HG02571 (cell line): ENCODE results near the gene TMEM212.

Experiments
- ATAC-seq: cut with Tn5 transposase; IDR thresholded peaks from one replicate; pipeline ENCODE4 v1.9.1; 2021; ENCODE audit warnings: mild to moderate bottlenecking, moderate library complexity; ENCODE audit not compliant: unreplicated experiment

TMEM212 gene

DNA sequence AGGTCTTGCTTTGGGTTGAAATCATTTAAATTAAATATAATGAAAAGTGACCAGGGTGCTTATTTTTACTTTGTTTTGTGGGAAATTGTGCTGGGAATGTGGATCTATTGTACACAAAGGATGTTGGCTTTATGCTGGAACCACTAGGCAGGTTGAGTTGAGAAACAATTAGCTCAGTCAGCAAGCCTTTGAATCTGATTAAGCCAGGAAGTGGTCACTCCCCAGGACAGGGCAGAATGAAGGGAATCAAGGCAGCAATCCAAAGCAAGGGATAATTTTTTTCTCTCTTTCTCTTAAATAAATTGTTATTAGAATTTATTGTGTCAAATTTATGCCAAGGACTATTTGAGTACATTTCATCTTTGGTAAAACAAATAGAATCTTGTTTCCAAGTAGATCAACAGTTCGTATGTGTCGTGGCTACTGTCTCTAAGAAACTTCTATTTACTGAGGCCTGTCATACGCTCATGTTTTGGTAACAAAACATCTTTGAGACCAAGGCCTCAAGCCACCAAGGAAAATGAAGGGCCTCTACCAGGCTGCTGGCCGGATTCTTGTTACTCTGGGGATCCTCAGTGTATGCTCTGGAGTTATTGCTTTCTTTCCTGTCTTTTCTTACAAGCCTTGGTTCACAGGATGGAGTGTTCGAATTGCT, at the start of gene TMEM212:
Gene TMEM212, plus strand, starts transcription at position 486 of the 655 bp plus-strand sequence. Its CDS starts 35 bp downstream, at position 521.
- no peak for ATAC-seq

DNA sequence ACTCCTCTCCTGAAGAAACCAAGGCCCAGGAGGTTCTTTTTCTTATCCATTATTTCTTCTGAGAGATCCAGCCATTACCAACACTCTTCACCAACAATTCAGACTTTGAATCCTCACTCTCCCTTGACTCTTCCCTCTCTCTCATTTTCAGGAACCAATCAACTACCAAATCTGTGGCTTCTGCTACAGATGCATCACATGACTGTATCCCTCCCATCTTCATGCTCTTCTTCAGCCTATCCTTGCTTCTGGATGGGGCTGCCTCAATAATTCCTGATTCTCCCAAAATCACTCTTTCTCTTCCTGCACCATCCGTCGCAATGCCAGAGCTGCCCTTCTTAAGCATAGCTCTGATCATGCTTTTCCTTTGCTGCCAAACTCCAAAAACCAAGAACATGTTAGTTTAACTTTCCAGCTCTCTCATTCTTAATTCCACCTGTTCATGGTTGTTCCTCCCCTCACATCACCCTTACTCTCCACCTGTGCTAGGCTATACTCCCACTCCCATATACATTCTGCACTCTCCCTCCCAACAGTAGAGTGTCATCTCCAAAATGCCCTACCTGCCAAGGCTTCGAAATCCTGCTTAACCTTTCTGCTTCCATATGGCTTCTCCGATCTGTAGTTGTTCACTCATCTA, 46.4 kb upstream of the TMEM212 start:
- no peak for ATAC-seq

DNA sequence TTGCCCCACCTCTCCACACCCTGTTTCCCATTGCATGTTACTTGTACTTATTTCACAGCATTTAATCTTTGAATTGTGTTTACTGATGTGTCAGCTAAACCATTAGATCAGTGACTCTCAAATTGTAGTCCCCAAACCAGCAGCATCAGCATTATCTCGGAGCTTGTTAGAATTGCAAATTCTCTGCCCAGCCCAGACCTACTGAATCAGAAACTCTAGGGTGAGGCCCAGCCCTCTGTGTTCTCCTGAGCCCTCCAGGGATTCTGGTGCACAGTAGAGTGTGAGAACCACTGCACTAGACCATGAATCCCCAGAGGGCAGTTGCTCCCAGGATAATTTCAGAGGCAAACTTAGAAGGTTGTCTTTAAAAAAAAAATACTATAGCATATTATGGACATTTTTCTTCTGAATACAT, 45.9 kb upstream of the TMEM212 start:
- ATAC-seq = peak; percentile 58

DNA sequence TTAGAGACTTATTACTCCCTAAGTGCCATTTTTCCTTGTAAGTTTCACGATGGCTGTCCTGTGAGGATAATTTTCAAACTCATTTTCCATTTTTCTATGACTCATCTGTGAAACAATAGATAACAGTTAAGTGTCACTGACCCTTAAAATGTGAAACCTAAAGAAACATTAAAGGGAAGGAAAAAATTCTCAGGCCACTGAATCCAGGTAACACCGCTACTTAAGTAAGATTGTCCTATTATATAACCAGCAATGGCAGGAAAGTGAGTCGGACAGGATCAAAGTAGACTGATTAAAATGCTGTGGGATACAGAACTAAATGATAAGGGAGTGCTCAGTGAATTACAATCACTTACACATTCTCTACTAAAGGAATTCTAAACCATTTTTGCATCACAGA, 45.3 kb upstream of the TMEM212 start:
- no peak for ATAC-seq

DNA sequence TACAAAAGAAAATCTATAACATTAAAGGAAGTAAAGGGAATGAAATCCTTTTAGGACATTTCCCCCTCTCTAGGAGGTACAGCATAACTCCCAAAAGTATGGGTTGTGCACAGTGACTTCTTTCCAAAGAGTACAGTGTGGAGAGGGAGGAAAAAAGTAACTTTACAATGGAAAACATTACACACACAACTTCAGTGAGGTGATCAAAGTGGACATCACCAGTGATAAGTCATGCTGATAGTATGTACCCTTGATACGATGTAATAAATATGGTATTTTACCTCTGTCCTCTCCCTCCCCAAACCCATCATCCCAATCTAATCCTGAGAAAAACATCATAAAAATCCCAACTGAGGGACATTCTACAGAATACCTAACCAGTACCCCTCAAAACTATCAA, 43.6 kb upstream of the TMEM212 start:
- no peak for ATAC-seq

DNA sequence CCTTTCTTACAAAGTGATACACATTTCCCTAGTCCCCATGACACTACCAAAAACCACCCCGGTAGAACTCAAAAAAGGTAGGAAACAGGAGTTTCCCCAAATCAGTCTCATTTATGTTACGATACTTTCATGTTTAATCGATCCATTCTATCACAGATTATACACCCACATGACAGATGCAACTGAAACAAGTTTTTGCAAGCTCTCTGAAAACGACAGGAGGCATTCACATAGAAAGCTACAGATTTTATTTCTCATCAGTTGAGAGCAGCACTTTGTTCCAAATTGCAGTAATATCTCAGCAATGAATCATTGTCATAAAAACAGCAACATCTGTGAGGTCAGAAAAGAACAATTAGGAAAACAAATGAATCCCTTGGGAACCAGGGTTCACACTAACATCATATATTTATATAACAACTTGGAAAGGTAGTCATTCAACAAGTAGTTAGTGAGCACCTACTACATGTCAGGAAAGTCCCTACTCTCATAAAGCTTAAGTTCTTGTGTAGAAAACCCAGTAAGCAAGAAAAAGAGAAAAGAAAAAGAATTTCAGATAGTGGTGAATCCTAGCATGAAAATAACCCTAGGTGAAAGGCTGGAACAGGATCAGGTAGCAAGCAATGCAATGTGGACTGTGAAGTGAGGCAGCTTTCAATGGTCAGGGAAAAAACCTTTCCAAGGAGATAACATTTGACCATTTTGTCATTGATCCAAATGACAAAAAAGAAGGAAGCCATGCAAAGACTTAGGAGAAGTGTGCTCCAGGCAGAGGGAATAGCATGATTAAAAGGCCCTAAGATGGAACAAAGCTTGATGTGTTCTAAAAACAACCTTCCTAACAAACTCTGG, 41.2 kb upstream of the TMEM212 start:
- no peak for ATAC-seq

DNA sequence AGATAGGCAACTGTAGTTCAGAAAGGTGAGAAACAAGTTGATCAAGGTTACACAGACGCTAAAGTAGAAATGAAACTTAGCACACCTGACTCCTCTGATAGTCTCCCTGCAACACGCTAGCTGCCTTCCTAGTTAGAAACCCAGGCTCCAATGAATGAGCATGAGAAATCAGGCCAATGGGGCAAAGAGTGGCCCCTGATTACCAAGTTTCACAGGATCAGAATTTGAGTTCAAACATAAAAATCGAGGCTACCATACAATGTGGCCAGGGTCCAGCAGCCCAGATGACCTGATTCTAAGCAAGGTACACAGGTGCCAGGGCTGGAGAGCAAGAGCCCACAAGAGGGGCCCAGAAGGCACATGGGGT, 40.6 kb upstream of the TMEM212 start:
- no peak for ATAC-seq

DNA sequence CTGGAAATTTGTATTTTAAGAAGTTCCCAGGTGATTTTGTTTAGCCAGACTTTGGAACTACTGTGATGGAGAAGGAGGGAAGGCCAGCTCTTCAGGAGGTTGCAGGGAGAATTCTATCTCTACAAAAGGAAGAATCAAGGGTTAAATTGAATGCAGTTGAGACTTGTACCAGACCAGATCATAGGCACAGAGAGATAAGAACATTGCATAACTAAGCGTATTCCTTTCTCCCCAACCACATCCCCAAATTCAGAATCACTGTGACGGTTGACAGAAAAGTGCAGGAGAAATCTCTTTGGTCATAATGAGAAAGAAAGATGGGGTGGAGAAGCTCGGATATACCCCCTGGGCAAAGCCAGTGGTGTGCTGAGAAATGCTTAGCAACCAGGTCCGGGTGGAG, 40.1 kb upstream of the TMEM212 start:
- no peak for ATAC-seq

DNA sequence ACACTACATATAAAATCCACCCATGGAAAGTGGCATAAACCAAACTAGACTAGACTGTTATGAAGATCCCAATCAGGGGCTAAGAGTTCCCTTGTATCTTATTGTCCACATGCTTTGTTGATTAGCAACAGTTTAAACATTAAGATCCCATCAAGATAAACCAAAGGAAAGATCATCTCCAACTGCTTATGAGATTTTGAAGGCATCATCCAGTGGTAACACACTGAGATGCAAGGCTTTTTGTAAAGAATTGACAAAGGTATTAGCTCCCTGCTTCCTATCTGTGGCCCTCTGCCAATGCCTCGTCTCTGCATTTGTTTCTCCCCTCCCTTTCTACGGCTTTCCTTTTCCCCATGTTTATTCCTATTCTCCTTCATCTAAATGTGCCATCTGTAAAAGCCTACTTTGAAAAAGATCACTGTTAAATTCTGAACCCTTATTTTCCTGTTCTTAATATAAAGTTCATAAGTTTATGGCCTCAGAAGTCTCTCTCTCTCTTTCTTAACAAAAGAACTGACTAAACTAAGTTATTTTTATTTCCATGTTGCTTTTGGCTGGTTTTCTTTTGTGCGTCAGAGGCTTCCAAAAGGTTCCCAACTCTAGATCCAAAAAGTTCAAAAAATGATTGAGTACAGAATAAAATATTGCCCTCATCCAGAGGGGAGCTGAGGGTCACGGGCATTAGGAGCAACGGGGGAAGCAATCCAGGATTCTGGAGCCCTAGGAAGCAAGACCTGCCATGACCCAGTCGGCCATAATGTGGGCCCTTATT, 38.3 kb upstream of the TMEM212 start:
- ATAC-seq = no peak

DNA sequence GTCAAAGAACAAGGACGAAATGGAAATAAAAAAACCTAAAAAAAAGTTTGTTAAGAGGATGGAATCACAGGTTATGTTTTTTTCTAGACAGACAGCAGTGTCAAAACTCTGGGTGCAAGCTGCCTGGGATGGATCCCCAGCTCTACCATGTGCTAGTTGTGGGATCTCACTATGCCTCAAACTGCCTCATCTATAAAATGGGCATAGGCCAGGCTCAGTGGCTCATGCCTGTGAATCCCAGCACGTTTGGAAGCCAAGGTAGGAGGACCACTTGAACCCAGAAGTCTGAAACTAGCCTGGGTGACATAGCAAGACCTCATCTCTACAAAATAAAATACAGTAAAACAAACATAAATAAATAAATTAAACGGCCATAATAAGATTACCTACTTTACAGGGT, 37.5 kb upstream of the TMEM212 start:
- no peak for ATAC-seq

DNA sequence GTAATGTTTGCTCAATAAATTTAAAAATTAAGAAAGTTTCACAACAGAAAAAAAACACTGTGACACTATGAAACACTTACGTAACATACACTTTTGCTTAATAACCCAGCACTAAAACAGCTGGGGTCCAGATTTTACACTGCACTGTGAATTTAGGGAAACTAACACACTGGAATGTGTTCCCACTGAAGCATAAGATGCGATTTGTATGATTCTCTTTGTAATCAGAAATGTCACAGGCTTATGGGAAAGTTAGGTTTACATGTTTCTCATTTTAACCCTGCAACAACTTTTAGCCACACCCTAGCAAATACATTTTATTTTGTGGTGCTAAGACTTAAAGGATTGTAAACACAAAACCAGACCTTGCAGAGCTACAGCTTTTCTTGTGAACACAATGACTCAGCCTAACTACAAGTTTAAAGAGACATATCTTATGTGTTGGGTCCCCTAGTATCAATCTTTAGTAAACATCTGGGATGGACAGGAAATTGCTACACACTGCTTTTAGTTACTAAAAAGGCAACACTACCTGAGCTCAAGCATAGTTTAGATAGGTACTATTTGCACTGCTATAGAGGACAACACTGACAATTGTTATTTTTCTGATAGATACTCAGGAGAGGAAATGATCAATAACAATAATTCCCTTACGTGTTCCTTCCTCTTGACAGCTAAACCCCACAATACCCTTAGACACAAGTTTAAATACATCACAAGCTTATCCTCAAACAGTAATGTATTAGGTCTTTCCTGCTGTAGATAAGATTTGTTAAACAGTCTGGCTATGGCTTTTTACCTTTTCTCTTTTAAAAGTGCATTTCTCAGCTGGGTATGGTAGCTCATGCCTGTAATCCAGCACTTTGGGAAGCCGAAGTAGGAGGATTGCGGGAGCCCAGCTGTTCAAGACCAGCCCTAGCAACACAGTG, 36.7 kb upstream of the TMEM212 start:
- no peak for ATAC-seq

DNA sequence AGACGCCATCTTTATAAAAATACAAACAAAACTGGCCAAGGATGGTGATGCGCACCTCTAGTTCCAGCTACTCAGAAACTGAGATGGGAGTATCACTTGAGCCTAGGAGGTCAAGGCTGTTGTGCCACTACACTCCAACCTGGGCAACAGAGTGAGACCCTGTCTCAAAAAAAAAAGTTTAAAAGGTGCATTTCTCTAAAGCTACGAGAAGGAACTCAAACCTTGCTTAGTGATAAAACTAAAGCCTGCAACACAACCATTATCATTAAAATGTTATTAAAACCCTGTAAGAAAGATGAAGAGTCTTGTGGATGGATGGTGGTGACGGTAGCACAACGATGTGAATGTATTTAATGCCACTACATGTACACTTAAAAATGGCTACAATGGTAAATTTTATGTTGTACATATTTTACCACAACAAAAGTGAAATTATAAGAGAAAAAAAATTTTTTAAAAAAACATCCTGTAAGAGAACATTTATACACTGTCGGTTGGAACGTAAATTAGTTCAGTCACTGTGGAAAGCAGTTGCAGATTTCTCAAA, 35.9 kb upstream of the TMEM212 start:
- no peak for ATAC-seq

DNA sequence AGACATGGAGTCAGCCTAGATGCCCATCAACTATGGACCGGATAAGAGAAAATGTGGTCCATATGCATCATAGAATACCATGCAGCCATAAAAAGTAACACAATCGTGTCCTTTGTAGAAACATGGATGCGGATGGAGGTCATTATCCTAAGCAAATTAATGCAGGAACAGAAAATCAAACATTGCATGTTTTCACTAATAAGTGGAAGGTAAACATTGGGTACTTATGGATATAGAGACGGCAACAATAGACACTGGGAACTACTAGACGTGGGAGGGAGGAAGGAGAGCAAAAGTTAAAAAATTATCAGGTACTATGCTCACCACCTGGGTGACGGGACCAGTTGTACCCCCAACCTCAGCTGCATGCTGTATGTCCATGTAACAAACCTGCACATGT, 35.3 kb upstream of the TMEM212 start:
- ATAC-seq = no peak

DNA sequence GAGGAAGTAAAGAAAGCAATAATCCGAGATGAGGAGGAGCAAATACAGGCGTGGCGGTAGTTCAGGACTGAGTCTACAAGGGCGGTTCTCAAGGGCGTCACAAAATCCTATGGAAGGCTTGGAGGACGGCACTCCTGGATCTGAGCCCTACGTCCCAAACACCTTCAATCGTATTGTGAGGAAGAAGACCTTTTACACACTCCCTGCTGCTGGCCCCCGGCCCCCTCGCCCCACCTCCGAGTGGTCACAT, 33.6 kb upstream of the TMEM212 start:
- ATAC-seq = peak; percentile 39

DNA sequence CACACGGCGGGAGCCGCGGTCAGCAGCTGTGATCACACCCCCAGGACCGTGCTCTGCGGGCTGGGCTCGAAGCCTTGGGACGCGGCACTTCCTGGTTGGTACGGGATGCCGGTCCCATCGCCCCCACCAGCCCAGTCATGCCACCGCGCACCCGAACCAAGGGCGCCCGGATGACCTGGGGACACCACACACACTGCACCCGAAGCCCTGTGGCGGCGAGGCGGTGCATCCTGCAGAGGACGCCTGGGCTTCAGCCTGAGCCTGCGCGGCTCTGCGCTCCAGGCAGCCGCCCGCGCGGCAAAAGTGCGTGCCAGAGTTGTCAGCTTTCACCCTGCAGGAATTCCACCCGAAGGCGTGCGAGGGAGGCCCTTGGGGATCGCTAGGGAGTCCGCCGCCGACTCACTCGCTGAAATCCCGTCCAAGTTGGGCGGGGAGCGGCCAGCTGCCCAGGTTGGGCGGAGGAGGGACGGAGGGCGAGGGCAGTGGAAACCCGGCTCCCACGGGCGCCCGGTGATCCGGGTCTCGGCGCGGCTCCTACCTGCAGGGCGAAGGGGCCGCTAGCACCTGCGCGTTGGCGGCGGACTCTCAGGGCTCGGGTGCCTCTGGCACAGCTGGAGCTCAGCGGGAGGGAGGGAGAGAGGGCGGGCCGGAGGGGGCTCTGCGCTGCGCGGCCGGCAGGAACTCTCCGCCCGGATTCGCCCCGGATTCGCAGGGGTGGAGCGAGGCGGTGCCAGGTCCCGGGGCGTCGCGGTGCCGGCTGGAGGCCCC, 33.1 kb upstream of the TMEM212 start, which contains the start of gene PLD1:
Gene PLD1, minus strand, starts transcription at position 623 of the 768 bp plus-strand sequence. CDS start 72,432 bp downstream, outside the sequence.
- peak; percentile 58 for ATAC-seq

DNA sequence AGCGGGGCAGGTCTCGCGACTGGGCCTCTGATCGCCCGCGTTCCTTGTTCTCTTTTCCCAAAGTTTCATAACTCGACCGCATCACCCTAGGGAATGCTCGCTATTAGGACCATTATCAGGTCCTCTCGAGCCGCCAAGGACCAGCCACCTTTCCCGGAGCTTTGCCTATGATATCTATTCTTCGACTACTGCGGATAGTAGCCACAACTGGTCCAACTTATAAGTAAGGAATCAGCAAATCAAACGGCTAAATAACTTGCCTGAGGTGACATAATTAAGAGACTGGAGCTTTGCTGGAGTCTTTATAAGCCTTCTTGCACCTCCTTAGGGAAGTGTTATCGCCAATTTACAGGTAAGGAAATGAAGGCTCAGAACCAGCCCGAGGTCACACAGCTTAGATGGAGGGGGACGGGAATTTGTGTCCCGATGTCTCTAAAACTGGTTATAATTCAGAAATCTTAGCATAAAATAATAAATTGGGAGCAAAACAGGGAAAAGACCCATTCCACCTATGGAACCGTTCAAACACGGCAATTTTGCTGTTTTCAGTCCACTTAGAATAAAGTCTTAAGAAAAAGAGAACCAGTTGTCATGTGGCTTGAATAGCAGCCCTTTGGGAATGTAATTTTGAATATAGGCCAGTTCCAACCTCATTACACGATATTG, 32.4 kb upstream of the TMEM212 start:
- ATAC-seq = no peak

DNA sequence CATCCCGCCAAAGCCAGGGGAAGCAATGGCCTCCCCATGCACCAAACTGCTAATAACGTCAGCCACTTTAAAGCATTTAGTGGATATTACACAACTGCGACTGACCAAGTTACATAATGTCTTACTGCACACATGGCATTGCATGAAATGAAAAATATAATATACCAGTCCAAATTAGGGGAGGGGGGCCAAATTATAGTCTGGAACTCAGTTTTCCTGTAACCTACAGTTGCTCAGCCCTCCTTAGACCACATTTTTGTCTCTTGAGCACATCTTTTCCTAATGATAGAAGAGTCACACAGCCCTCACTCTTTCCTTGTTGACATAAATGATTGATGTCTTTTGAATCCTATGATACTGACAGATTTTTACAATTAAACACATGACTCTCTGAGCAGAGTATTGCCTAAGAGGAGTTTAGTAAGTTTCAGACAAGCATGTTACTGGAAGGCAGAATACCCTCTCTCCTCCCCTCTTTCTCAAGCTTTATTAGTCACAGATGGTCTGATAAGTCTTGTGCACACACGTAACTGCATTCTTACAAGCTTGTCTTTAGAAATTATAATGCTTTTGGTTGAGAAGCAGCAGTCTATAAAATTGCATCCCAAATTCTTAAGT, 31.7 kb upstream of the TMEM212 start:
- no peak for ATAC-seq

DNA sequence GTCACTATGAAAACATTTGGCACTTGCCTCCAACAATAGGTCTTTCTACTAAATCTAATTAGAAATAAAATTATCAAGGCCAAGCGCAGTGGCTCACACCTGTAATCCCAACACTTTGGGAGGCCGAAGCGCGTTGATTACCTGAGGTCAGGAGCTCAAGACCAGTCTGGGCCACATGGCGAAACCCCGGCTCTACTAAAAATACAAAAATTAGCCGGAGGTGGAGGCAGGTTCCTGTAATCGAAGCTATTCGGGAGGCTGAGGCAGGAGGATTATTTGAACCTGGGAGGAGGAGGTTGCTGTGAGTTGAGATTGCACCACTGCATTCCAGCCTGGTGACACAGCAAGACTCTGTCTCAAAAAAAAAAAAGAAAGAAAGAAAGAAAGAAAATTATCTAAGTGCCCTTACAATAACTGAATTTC, 31.2 kb upstream of the TMEM212 start:
- ATAC-seq = no peak
